ENCODE data around the gene ZDHHC18.

- TF ChIP-seq EP300 (IDR thresholded peaks at IDR 0.05) = no peak
- TF ChIP-seq, protein P1, sequence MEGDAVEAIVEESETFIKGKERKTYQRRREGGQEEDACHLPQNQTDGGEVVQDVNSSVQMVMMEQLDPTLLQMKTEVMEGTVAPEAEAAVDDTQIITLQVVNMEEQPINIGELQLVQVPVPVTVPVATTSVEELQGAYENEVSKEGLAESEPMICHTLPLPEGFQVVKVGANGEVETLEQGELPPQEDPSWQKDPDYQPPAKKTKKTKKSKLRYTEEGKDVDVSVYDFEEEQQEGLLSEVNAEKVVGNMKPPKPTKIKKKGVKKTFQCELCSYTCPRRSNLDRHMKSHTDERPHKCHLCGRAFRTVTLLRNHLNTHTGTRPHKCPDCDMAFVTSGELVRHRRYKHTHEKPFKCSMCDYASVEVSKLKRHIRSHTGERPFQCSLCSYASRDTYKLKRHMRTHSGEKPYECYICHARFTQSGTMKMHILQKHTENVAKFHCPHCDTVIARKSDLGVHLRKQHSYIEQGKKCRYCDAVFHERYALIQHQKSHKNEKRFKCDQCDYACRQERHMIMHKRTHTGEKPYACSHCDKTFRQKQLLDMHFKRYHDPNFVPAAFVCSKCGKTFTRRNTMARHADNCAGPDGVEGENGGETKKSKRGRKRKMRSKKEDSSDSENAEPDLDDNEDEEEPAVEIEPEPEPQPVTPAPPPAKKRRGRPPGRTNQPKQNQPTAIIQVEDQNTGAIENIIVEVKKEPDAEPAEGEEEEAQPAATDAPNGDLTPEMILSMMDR (IDR thresholded peaks at IDR 0.05) = no peak
- no peak for TF ChIP-seq POLR2A (IDR thresholded peaks at IDR 0.05)
These were observed 29.7 kb downstream of the ZDHHC18 start for GRCh38 chr1:26856181-26856580.
